GM12878 (cell line): ENCODE results near the gene SLC24A3. TPM values are rescaled to one million over a fixed set of nuclear protein-coding genes. Genes with fewer than 3 reads are reported as not detected.

ENCODE experiments used
- ATAC-seq: fragments of 200-7000 bp; cut with Tn5 transposase; 3 replicates; pipeline ENCODE4 v1.9.1; 2020; ENCODE audit warnings: mild to moderate bottlenecking, moderate library complexity
- BruUV-seq: library from RNA; stranded (reverse); fragments of 400-500 nt; replicated peaks from 2 replicates; lab custom pipeline; 2021; lab: Mats Ljungman, UMichigan
- CTCF ChIA-PET: fragments of 300-600 bp; sonication (Branson Sonifier 250); formaldehyde crosslinking; extraction: SDS; loops from one replicate; lab custom pipeline; 2021; ENCODE audit warnings: inconsistent platforms; lab: Yijun Ruan, JAX
- POLR2A ChIA-PET: fragments of 350-600 bp; formaldehyde crosslinking; extraction: SDS; loops from one replicate; lab custom pipeline; 2021; ENCODE audit warnings: inconsistent platforms; lab: Charles Lee
- RAD21 ChIA-PET: fragments of 300-600 bp; sonication (Branson Sonifier 250); formaldehyde crosslinking; loops from one replicate; lab custom pipeline; 2023; ENCODE audit warnings: antibody characterized with exemption; ENCODE audit not compliant: unreplicated experiment; lab: Charles Lee
- SMC1A ChIA-PET: fragments of 300-600 bp; sonication (Branson Sonifier 250); formaldehyde crosslinking; loops from one replicate; lab custom pipeline; 2023; ENCODE audit not compliant: unreplicated experiment, uncharacterized antibody; lab: Charles Lee
- DNase-seq: peaks from one replicate; pipeline ENCODE4 v3.0.0-alpha.2; 2011; ENCODE audit warnings: low read depth, low spot score
- FAIRE-seq: peaks from 3 replicates; lab custom pipeline; 2011; peaks lifted over from hg19 to GRCh38; lab: Jason Lieb, UNC
- H2AFZ ChIP-seq: 2 replicates; pipeline ENCODE4 v1.6.0; 2011; ENCODE audit warnings: low read depth, low read length, control low read depth; ENCODE audit not compliant: control insufficient read depth
- H3K27ac ChIP-seq: 2 replicates; pipeline ENCODE4 v1.5.1; 2011; ENCODE audit warnings: control low read depth; ENCODE audit not compliant: control insufficient read depth, insufficient read depth
- H3K27me3 ChIP-seq, 2 experiments: replicated peaks in 1 of 2; 2 replicates each; pipeline versions ENCODE4 v1.6.0 to v1.6.1; 2011; ENCODE audit warnings: low read length in 1 of 2; ENCODE audit not compliant: control insufficient read depth in 2 of 2, insufficient read depth in 2 of 2
- H3K36me3 ChIP-seq, 2 experiments: 2 replicates each; pipeline ENCODE4 v1.5.1; 2011; ENCODE audit warnings: low read length in 1 of 2; ENCODE audit not compliant: control insufficient read depth in 2 of 2, insufficient read depth in 2 of 2
- H3K4me1 ChIP-seq: 2 replicates; pipeline ENCODE4 v1.6.1; 2011; ENCODE audit warnings: mild to moderate bottlenecking, low read length, moderate library complexity, mixed read lengths; ENCODE audit not compliant: control insufficient read depth, insufficient read depth
- H3K4me2 ChIP-seq: 2 replicates; pipeline ENCODE4 v1.6.0; 2011; ENCODE audit warnings: control low read depth; ENCODE audit not compliant: control insufficient read depth, insufficient read depth
- H3K4me3 ChIP-seq: fragments of 200-600 bp; sonication (generic); 2 replicates; pipeline ENCODE4 v1.5.1; 2016
- H3K79me2 ChIP-seq: 2 replicates; pipeline ENCODE4 v1.6.0; 2011; ENCODE audit warnings: low read length; ENCODE audit not compliant: control insufficient read depth, insufficient read depth
- H3K9ac ChIP-seq: 2 replicates; pipeline ENCODE4 v1.8.0; 2011; ENCODE audit warnings: low read length, control low read depth, mixed read lengths; ENCODE audit not compliant: control insufficient read depth, insufficient read depth
- H3K9me3 ChIP-seq: replicated peaks from 3 replicates; pipeline ENCODE4 v1.5.1; 2011; ENCODE audit warnings: mild to moderate bottlenecking, low read length; ENCODE audit not compliant: control insufficient read depth, insufficient read depth
- H4K20me1 ChIP-seq: 2 replicates; pipeline ENCODE4 v1.6.0; 2011; ENCODE audit not compliant: control insufficient read depth, insufficient read depth
- CBFB ChIP-seq: IDR thresholded peaks from 2 replicates; pipeline ENCODE4 v1.6.1; 2016; ENCODE audit warnings: antibody characterized with exemption, low read depth
- CHD1 ChIP-seq: IDR thresholded peaks from 2 replicates; pipeline ENCODE4 v1.6.1; 2012; ENCODE audit warnings: low read depth, low read length, improper control_type of control experiment
- EZH2 ChIP-seq: IDR thresholded peaks from 2 replicates; pipeline ENCODE4 v1.6.1; 2012; ENCODE audit warnings: low read depth, mild to moderate bottlenecking, control low read depth, inconsistent platforms, low read length, borderline replicate concordance; ENCODE audit not compliant: control insufficient read depth
- FOS ChIP-seq: IDR thresholded peaks from 3 replicates; pipeline ENCODE4 v1.6.1; 2011; ENCODE audit warnings: borderline replicate concordance; ENCODE audit not compliant: insufficient read length; ENCODE audit errors: extremely low read depth
- GABPA ChIP-seq: IDR thresholded peaks from 2 replicates; pipeline ENCODE4 v1.6.1; 2014; ENCODE audit warnings: antibody characterized with exemption, low read depth, mild to moderate bottlenecking, inconsistent platforms
- IRF4 ChIP-seq: IDR thresholded peaks from 2 replicates; pipeline ENCODE4 v1.6.1; 2011; ENCODE audit warnings: low read depth, low read length
- KAT2A ChIP-seq: conservative IDR thresholded peaks from 2 replicates; pipeline ENCODE4 v1.6.1; 2011; ENCODE audit warnings: low read depth, low read length; ENCODE audit not compliant: control insufficient read depth
- MYB ChIP-seq: fragments of 150-350 bp; IDR thresholded peaks from 2 replicates; pipeline ENCODE4 v1.6.1; 2014; ENCODE audit warnings: mild to moderate bottlenecking, low read depth, low read length, borderline replicate concordance
- NFYA ChIP-seq: IDR thresholded peaks from 2 replicates; pipeline ENCODE4 v1.6.1; 2011; ENCODE audit warnings: low read depth, mild to moderate bottlenecking, low read length, improper control_type of control experiment, borderline replicate concordance
- NR2F1 ChIP-seq: fragments of 450-650 bp; conservative IDR thresholded peaks from 2 replicates; pipeline ENCODE4 v1.6.1; 2017; ENCODE audit warnings: mild to moderate bottlenecking
- NRF1 ChIP-seq: conservative IDR thresholded peaks from 2 replicates; pipeline ENCODE4 v1.6.1; 2011; ENCODE audit warnings: mild to moderate bottlenecking, low read depth, low read length, improper control_type of control experiment
- PAX8 ChIP-seq: fragments of 450-650 bp; IDR thresholded peaks from 2 replicates; pipeline ENCODE4 v1.6.1; 2017; ENCODE audit warnings: mild to moderate bottlenecking, moderate library complexity
- RB1 ChIP-seq: fragments of 450-650 bp; formaldehyde crosslinking; IDR thresholded peaks from 2 replicates; pipeline ENCODE4 v1.6.1; 2017; ENCODE audit warnings: mild to moderate bottlenecking, borderline replicate concordance
- SIN3A ChIP-seq: IDR thresholded peaks from 2 replicates; pipeline ENCODE4 v1.6.1; 2012; ENCODE audit warnings: low read depth, low read length, improper control_type of control experiment
- SIX5 ChIP-seq: IDR thresholded peaks from 2 replicates; pipeline ENCODE4 v1.6.1; 2011; ENCODE audit warnings: mild to moderate bottlenecking, low read depth, low read length, moderate library complexity; ENCODE audit not compliant: severe bottlenecking
- SMARCA5 ChIP-seq: fragments of 450-650 bp; IDR thresholded peaks from 2 replicates; pipeline ENCODE4 v1.6.1; 2017; ENCODE audit warnings: mild to moderate bottlenecking
- ZNF207 ChIP-seq: fragments of 450-650 bp; IDR thresholded peaks from 2 replicates; pipeline ENCODE4 v1.6.1; 2014; ENCODE audit warnings: antibody characterized with exemption, mild to moderate bottlenecking, borderline replicate concordance
- ZNF384 ChIP-seq: IDR thresholded peaks from 2 replicates; pipeline ENCODE4 v1.6.1; 2012; ENCODE audit warnings: low read depth, mild to moderate bottlenecking, low read length, improper control_type of control experiment, borderline replicate concordance
- WGBS: methylation state at CpG from one replicate; pipeline ENCODE4 v1.1.6; 2016; ENCODE audit warnings: low lambda C conversion rate; ENCODE audit not compliant: insufficient replicate concordance, insufficient coverage; ENCODE audit errors: missing lambda C conversion rate; 5-methylcytosine and 5-hydroxymethylcytosine counted together
- in situ Hi-C: fragments of 300-500 bp; cut with MboI; formaldehyde crosslinking; loops from 9 replicates; pipeline ENCODE4 v1.14.3; 2018; ENCODE audit warnings: mixed read lengths
- intact Hi-C: fragments of 100-400 bp; cut with micrococcal nuclease; formaldehyde crosslinking; loops from one replicate; pipeline ENCODE4 v1.14.2; 2022; ENCODE audit not compliant: unreplicated experiment
- polyA plus RNA-seq, 11 experiments: library from polyadenylated mRNA; depleted of rRNA in 4 of 11; unstranded in 6 of 11; stranded (reverse) in 5 of 11; fragments of >200 nt; fragmentation: Nextera tagmentation in 4 of 11; fragmentation: Illumina TruSeq in 1 of 11; extraction: Ambion mirVana in 4 of 11; extraction: Trizol in 1 of 11; gene quantifications; 1 replicate in 1 of 11; 2 replicates in 10 of 11; pipeline versions ENCODE4 v1.2.1 to v1.2.3, GENCODE V29; 2011 to 2016; ENCODE audit warnings: inconsistent platforms in 2 of 11, missing spikeins in 2 of 11, low read depth in 1 of 11
- total RNA-seq, 4 experiments: library from RNA; depleted of rRNA in 3 of 4; stranded (reverse); fragments of >200 nt in 3 of 4; fragmentation: Illumina TruSeq in 1 of 4; extraction: Trizol in 1 of 4; gene quantifications; 2 replicates each; pipeline versions ENCODE4 v1.2.1 to v1.2.3, GENCODE V29; 2013 to 2021
- TF ChIP-seq, protein P1 (sequence below): IDR thresholded peaks from 2 replicates; pipeline ENCODE4 v1.6.1; 2012; ENCODE audit warnings: mild to moderate bottlenecking, low read depth, low read length
- TF ChIP-seq, protein P2 (sequence below), 3 experiments: IDR thresholded peaks in 2 of 3; conservative IDR thresholded peaks in 1 of 3; 2 replicates each; pipeline ENCODE4 v1.5.1; 2011; ENCODE audit warnings: low read depth in 3 of 3, low read length in 3 of 3, mild to moderate bottlenecking in 3 of 3, control low read depth in 2 of 3, moderate library complexity in 2 of 3, inconsistent platforms in 1 of 3, mixed read lengths in 1 of 3; ENCODE audit not compliant: control insufficient read depth in 2 of 3, insufficient read depth in 1 of 3; ENCODE audit errors: extremely low read depth in 1 of 3

The SLC24A3 gene
- total and polyA plus RNA-seq, 10 of the 15 experiments (the other 5 are each of a cell fraction or from before 2014, with no cell fraction given): 0.04 TPM; not detected in 9

DNA sequence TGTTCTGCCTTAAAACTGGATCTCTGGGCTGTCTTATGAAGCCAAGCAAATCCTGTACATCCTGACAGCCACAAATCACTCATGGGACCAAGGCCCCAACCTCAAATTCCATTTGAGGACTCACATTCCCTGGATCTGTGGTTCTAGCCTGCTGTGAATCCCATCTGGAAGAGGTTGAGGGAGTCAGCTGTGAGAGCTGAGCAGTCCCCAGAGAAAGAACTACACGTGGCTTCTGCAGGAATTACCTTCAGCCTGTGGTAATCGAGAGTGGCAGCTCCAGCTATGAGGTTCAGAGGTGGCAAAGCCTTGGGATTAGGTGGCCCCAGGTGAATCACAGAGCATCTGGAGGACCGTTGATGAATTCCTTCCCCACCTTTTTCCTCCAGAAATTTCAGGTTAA, 245.2 kb downstream of the SLC24A3 start:
- intact Hi-C loops: no loop called here
- TF ChIP-seq RB1 (no peak), MYB (no peak), KAT2A (no peak), SIN3A (no peak), SMARCA5 (no peak), SIX5 (no peak), FOS (no peak), CHD1 (no peak), NRF1 (no peak), NR2F1 (no peak), PAX8 (no peak), NFYA (no peak), ZNF384 (no peak), IRF4 (no peak), GABPA (no peak), CBFB (no peak), EZH2 (no peak), ZNF207 (no peak)
- TF ChIP-seq, protein P1, sequence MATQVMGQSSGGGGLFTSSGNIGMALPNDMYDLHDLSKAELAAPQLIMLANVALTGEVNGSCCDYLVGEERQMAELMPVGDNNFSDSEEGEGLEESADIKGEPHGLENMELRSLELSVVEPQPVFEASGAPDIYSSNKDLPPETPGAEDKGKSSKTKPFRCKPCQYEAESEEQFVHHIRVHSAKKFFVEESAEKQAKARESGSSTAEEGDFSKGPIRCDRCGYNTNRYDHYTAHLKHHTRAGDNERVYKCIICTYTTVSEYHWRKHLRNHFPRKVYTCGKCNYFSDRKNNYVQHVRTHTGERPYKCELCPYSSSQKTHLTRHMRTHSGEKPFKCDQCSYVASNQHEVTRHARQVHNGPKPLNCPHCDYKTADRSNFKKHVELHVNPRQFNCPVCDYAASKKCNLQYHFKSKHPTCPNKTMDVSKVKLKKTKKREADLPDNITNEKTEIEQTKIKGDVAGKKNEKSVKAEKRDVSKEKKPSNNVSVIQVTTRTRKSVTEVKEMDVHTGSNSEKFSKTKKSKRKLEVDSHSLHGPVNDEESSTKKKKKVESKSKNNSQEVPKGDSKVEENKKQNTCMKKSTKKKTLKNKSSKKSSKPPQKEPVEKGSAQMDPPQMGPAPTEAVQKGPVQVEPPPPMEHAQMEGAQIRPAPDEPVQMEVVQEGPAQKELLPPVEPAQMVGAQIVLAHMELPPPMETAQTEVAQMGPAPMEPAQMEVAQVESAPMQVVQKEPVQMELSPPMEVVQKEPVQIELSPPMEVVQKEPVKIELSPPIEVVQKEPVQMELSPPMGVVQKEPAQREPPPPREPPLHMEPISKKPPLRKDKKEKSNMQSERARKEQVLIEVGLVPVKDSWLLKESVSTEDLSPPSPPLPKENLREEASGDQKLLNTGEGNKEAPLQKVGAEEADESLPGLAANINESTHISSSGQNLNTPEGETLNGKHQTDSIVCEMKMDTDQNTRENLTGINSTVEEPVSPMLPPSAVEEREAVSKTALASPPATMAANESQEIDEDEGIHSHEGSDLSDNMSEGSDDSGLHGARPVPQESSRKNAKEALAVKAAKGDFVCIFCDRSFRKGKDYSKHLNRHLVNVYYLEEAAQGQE: no peak
- TF ChIP-seq, protein P2, sequence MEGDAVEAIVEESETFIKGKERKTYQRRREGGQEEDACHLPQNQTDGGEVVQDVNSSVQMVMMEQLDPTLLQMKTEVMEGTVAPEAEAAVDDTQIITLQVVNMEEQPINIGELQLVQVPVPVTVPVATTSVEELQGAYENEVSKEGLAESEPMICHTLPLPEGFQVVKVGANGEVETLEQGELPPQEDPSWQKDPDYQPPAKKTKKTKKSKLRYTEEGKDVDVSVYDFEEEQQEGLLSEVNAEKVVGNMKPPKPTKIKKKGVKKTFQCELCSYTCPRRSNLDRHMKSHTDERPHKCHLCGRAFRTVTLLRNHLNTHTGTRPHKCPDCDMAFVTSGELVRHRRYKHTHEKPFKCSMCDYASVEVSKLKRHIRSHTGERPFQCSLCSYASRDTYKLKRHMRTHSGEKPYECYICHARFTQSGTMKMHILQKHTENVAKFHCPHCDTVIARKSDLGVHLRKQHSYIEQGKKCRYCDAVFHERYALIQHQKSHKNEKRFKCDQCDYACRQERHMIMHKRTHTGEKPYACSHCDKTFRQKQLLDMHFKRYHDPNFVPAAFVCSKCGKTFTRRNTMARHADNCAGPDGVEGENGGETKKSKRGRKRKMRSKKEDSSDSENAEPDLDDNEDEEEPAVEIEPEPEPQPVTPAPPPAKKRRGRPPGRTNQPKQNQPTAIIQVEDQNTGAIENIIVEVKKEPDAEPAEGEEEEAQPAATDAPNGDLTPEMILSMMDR (IDR thresholded peaks at IDR 0.05 in 2 of 3, conservative IDR thresholded peaks at IDR 0.05 in 1 of 3; ENCODE audit: control insufficient read depth in 2 of 3, extremely low read depth in 1 of 3, insufficient read depth in 1 of 3, low read depth in 3 of 3, low read length in 3 of 3): no peak
- WGBS: 0% methylated on average over 3 of the region's 3 CpGs
- Histone ChIP-seq H3K4me1 (no peaks in the 10 kb centered on the region), H4K20me1 (no peaks in the 10 kb centered on the region), H3K27me3 (no peaks in the 10 kb centered on the region; a peak in 2 of 4 replicates), H3K9ac (no peak overlapping the region), H3K9me3 (no peaks in the 10 kb centered on the region), H3K4me3 (no peak overlapping the region), H3K27ac (no peak overlapping the region), H3K36me3 (no peaks in the 10 kb centered on the region), H2AFZ (no peak overlapping the region), H3K79me2 (no peaks in the 10 kb centered on the region), H3K4me2 (no peak overlapping the region)
- POLR2A ChIA-PET: no interaction called here
- in situ Hi-C loops: no loop called here
- RAD21 ChIA-PET: no interaction called here
- BruUV-seq: no TSS peak
- ATAC-seq: no peak
- no peak for FAIRE-seq
- SMC1A ChIA-PET: no interaction called here
- DNase-seq: no peak
- CTCF ChIA-PET: no interaction called here
